GM18499 (cell line): Measurements from ENCODE around the gene DEAF1.
"Not testable (repeated sequence)": the region's sequence is repeated elsewhere in the genome, so short reads cannot be mapped to it uniquely, and the experiment has no call there.

Experiments used
- ATAC-seq: cut with Tn5 transposase; IDR thresholded peaks from one replicate; pipeline ENCODE4 v1.9.1; 2021; ENCODE audit warnings: moderate number of reproducible peaks; ENCODE audit not compliant: insufficient read depth, unreplicated experiment

Gene DEAF1

GRCh38 chr11:654444-654843 lies 40.6 kb downstream of the DEAF1 start:
- not testable (repeated sequence) for ATAC-seq

- no peak for ATAC-seq
These were observed 41.2 kb downstream of the DEAF1 start for GRCh38 chr11:653837-654236.

- ATAC-seq: not testable (repeated sequence)
These were observed 41.9 kb downstream of the DEAF1 start for GRCh38 chr11:653136-653535.

- ATAC-seq: no peak
These were observed 44.5 kb downstream of the DEAF1 start for GRCh38 chr11:650482-650881.

- not testable (repeated sequence) for ATAC-seq
These were observed 47.3 kb downstream of the DEAF1 start for GRCh38 chr11:647672-648158.

- no peak for ATAC-seq
These were observed 48.8 kb downstream of the DEAF1 start for GRCh38 chr11:646214-646613.

GRCh38 chr11:645536-645935 lies 49.5 kb downstream of the DEAF1 start:
- no peak for ATAC-seq

GRCh38 chr11:643849-644738 lies 50.9 kb downstream of the DEAF1 start:
- no peak for ATAC-seq

GRCh38 chr11:643366-643765 lies 51.7 kb downstream of the DEAF1 start:
- ATAC-seq: no peak

- ATAC-seq: no peak
These were observed 53.1 kb downstream of the DEAF1 start for GRCh38 chr11:641806-642370.

GRCh38 chr11:640021-640706 lies 54.9 kb downstream of the DEAF1 start:
- ATAC-seq: no peak

- ATAC-seq: no peak
These were observed 55.6 kb downstream of the DEAF1 start for GRCh38 chr11:639332-639955.

- no peak for ATAC-seq
These were observed 56.2 kb downstream of the DEAF1 start for GRCh38 chr11:638631-639331.

- no peak for ATAC-seq
These were observed 57.2 kb downstream of the DEAF1 start for GRCh38 chr11:637593-638521.

GRCh38 chr11:637333-637592 lies 57.8 kb downstream of the DEAF1 start:
- no peak for ATAC-seq

GRCh38 chr11:636511-637332 lies 58.3 kb downstream of the DEAF1 start, which contains the start of gene DRD4:
DRD4 (plus strand) TSS chr11:637269; CDS start chr11:637305, 36 bp downstream.
- ATAC-seq: no peak

GRCh38 chr11:635945-636510 lies 59.0 kb downstream of the DEAF1 start:
- ATAC-seq: no peak

GRCh38 chr11:630871-631270 lies 64.2 kb downstream of the DEAF1 start:
- ATAC-seq: no peak
